Measurements from ENCODE around the gene CEP70.
"Not testable (repeated sequence)": the region's sequence is repeated elsewhere in the genome, so short reads cannot be mapped to it uniquely, and the experiment has no call there.

The CEP70 gene

DNA sequence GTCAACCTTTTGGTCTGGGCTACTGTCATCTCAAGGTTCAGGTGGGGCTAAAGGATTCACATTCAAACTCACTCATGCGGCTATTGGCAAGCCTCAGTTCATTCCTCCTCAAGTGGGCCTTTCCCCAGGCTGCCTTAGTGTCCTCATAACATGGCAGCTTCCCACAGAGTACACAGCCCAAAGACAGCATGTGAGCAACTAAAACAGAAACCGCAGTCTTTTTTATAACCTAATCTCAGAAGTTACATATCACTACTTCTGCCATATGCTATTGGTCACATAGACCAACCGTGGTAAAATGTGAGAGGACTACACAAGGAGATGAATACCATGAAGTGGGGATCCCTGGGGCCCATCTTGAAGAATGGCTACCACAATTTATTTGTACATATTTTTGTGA, 4.5 kb upstream of the CEP70 start:
- TF ChIP-seq, protein P1, sequence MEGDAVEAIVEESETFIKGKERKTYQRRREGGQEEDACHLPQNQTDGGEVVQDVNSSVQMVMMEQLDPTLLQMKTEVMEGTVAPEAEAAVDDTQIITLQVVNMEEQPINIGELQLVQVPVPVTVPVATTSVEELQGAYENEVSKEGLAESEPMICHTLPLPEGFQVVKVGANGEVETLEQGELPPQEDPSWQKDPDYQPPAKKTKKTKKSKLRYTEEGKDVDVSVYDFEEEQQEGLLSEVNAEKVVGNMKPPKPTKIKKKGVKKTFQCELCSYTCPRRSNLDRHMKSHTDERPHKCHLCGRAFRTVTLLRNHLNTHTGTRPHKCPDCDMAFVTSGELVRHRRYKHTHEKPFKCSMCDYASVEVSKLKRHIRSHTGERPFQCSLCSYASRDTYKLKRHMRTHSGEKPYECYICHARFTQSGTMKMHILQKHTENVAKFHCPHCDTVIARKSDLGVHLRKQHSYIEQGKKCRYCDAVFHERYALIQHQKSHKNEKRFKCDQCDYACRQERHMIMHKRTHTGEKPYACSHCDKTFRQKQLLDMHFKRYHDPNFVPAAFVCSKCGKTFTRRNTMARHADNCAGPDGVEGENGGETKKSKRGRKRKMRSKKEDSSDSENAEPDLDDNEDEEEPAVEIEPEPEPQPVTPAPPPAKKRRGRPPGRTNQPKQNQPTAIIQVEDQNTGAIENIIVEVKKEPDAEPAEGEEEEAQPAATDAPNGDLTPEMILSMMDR (IDR thresholded peaks at IDR 0.05; ENCODE audit: low read depth, low read length): no peak
- H3K4me3 ChIP-seq (ENCODE audit: low read depth, low read length): no peak overlapping the region

DNA sequence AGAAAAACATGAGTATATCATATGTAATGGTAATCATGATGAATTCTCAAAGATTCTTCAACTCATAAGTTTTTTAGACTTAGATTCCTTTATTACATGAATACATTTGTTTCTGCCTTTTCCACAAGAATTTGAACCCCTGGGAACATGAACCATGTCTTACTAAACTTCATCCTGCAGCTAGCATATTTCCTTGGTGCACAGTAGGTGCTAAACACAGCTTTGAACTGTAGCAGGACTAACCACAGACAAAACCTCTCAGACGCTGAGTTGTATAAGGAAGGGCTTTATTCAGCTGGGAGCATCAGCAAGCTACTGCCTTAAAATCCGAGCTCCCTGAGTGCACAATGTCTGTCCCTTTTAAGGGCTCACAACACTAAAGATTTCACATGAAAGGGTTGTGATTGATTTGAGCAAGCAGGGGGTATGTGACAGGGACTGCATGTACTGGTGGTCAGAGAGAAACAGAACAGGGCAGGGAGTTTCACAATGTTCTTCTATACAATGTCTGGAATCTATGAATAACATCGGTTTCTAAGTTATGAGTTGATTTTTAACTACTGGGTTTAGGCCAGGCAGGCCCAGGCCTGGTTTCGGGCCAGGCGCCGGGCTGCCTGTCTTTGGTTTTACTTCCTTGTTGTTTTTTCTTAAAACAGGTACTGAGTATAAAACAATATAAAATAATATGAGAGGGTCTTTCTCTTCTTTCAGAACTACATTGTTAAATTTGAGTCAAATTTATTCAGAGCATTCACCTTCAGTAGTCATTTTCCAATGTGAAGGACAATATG, 3.3 kb upstream of the CEP70 start:
- H3K4me3 ChIP-seq (ENCODE audit: low read depth, low read length): not testable (repeated sequence)

DNA sequence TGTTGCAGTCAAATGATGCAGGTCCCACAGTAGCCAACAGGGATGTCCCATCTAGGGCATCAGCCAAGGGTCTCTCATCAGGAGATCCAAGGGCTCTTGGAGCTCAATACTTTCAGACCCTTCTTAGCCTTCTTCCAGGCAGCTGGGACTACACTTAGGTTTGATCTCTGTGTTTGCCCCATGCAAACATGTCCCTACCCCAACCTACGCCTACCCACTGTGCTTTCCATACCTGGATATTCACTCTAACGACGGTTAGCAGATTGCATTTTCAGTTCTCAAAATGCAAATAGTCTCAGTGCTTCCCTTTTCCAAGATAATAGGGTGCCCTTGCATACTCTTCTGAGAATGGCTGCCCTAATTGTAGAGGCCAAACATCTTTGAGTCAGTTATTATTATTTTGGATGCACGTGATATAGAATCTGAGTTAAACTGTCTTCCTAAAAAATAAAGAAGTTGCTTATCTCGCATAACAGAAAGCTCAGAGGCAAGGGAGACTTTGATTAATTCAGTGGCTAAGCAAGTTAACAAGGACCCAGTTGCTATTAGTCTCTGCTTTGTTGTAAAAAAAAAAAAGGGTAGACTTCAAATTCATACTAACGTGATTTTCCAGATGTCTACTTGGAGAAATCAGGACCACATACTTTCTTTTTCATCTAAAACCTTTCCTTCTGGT, 1.0 kb upstream of the CEP70 start:
- peak overlapping the region; percentile 92 for H3K4me3 ChIP-seq (ENCODE audit: low read depth, low read length)
- TF ChIP-seq, protein P1 (IDR thresholded peaks at IDR 0.05; ENCODE audit: low read depth, low read length): no peak

DNA sequence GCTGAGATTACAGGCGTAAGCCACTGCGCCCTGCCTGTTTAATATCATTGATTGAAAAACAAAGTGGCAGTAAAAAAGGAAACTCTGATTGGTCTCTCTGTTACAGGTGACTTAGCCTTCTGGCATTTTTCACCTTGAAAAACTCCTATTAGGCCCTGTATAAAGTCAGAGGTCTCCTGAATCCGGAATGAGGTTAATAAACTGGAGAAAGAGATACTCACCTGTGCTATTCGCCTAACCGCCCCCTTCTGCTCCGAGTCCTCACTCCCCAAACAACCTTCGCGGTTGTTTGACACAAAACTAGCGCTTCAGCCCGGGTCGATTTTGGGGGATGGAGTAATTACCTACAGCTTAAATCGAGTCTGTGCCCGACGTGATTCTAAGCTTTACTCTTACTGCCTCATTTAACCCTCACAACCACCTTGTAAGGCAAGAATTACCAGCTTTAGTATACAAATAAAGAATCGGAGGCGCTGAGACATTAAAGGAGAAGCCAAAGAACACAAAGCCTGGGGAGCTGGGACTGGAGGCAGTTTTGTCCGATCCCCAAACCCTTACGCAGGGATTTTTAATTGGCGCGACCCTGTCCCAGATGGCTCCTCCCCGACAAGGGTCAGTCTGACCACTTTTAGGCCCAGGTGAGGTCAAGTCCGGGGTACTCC, 441 bp downstream of the CEP70 start:
- TF ChIP-seq, protein P1 (IDR thresholded peaks at IDR 0.05; ENCODE audit: low read depth, low read length): no peak
- H3K4me3 ChIP-seq (ENCODE audit: low read depth, low read length): peak overlapping the region; percentile 92

DNA sequence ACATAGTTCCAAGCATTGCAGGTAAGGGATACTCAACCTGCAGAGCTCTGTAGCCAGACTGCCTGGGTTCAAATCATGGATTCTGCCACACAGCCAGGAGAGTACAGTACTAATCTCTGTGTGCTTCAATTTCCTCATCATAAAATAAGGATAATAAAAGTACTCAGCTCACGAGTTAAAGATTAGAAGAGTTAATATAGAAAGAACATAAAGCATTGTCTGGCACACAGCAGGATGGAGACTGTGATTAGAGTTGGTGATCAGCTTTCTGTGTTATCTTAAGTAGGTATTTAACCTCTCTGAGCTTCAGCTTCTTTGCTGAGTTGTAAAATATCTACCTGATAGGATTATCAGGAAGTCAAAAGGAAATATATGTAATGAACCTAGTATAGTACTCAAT, 2.7 kb downstream of the CEP70 start:
- no peak overlapping the region for H3K4me3 ChIP-seq (ENCODE audit: low read depth, low read length)

DNA sequence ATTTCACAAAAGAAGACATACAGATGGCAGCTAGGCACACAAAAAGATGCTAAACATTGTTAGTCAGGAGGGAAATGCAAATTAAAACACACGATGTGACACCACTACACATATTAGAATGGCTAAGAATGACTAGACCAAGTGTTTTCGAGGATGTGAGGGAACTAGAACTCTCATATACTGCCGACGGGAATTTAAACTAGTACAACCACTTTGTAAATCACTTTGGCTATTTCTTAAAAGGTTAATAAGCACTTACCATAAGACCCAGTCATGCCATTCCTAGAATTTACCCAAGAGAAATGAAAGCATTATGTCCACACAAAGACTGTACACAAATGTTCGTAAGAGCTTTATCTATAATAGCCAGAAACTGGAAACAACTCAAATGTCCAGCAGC, 5.6 kb downstream of the CEP70 start:
- no peak overlapping the region for H3K4me3 ChIP-seq (ENCODE audit: low read depth, low read length)
- TF ChIP-seq, protein P1 (IDR thresholded peaks at IDR 0.05; ENCODE audit: low read depth, low read length): no peak

More for the DNA sequence above, 2.7 kb downstream of the CEP70 start:
- TF ChIP-seq, protein P1 (IDR thresholded peaks at IDR 0.05; ENCODE audit: low read depth, low read length): no peak

DNA sequence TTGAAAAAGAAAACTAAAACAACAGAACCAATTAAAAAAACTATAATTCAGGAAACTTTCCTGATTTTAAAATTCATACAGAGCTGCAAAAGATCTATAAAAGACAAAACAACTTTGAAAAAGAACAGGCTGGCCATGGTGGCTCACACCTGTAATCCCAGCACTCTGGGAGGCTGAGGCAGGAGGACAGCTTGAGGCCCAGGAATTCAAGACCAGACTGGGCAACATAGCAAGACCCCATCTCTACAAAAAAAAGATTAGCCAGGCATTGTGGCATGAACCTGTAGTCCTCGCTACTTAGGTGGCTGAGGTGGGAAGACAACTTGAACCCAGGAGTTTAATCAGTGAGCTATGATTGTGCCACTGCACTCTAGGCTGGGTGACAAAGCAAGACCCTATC, 6.7 kb downstream of the CEP70 start:
- H3K4me3 ChIP-seq (ENCODE audit: low read depth, low read length): no peak overlapping the region
- TF ChIP-seq, protein P1 (IDR thresholded peaks at IDR 0.05; ENCODE audit: low read depth, low read length): no peak

Measured in WI38 (cell line).